ENCODE measurements around the gene NGFR. TPM values are rescaled to one million over a fixed set of nuclear protein-coding genes. Genes with fewer than 3 reads are reported as not detected.

The NGFR gene
- total and polyA plus RNA-seq, 9 of the 15 experiments (the other 6 are each of a cell fraction or from before 2014, with no cell fraction given): 0.07 to 0.23 (median 0.13) TPM; not detected in 4

DNA sequence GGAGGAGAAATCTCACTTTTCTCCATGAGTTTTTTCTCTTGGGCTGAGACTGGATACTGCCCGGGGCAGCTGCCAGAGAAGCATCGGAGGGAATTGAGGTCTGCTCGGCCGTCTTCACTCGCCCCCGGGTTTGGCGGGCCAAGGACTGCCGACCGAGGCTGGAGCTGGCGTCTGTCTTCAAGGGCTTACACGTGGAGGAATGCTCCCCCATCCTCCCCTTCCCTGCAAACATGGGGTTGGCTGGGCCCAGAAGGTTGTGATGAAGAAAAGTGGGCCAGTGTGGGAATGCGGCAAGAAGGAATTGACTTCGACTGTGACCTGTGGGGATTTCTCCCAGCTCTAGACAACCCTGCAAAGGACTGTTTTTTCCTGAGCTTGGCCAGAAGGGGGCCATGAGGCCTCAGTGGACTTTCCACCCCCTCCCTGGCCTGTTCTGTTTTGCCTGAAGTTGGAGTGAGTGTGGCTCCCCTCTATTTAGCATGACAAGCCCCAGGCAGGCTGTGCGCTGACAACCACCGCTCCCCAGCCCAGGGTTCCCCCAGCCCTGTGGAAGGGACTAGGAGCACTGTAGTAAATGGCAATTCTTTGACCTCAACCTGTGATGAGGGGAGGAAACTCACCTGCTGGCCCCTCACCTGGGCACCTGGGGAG is 19.1 kb downstream of the NGFR start:
- FAIRE-seq: peak; percentile 59
- Histone ChIP-seq H3K27me3 (ENCODE audit: control insufficient read depth in 2 of 2, insufficient read depth in 2 of 2, low read length in 2 of 2) (peaks cover 2 to 26% of the 10 kb centered on the region in 2 experiments; a peak in 3 of 5 replicates), H3K36me3 (ENCODE audit: control insufficient read depth, insufficient read depth, low read length) (no peaks in the 10 kb centered on the region), H3K9me3 (replicated peaks; ENCODE audit: control insufficient read depth, insufficient read depth, low read depth, low read length) (no peaks in the 10 kb centered on the region), H2AFZ (ENCODE audit: low read depth, low read length) (peak overlapping the region; percentile 94; the same call in 1 of the 2 replicates), H3K9me1 (ENCODE audit: control insufficient read depth, insufficient read depth, low read length) (no peaks in the 10 kb centered on the region), H3K27ac (ENCODE audit: extremely low read depth, low read depth, low read length) (no peak overlapping the region), H3K4me2 (ENCODE audit: insufficient read depth, low read length) (no peak overlapping the region), H3K4me1 (replicated peaks in 1 of 2; ENCODE audit: control insufficient read depth in 2 of 2, insufficient read depth in 2 of 2, low read length in 2 of 2) (peaks cover 14 to 27% of the 10 kb centered on the region in 2 experiments), H3K4me3 (no peak overlapping the region), H3K9ac (ENCODE audit: insufficient read depth in 1 of 2, low read depth in 2 of 2, low read length in 2 of 2) (no peak overlapping the region; a peak in 1 of 4 replicates), H3K79me2 (ENCODE audit: control insufficient read depth, insufficient read depth, low read length) (no peaks in the 10 kb centered on the region), H4K20me1 (replicated peaks; ENCODE audit: control insufficient read depth, insufficient read depth, low read length) (no peaks in the 10 kb centered on the region)
- CTCF ChIA-PET (ENCODE audit: low intra/inter-chr PET ratio): no interaction called here
- no TSS peak for BruUV-seq (replicated peaks)
- TF ChIP-seq, protein P1, sequence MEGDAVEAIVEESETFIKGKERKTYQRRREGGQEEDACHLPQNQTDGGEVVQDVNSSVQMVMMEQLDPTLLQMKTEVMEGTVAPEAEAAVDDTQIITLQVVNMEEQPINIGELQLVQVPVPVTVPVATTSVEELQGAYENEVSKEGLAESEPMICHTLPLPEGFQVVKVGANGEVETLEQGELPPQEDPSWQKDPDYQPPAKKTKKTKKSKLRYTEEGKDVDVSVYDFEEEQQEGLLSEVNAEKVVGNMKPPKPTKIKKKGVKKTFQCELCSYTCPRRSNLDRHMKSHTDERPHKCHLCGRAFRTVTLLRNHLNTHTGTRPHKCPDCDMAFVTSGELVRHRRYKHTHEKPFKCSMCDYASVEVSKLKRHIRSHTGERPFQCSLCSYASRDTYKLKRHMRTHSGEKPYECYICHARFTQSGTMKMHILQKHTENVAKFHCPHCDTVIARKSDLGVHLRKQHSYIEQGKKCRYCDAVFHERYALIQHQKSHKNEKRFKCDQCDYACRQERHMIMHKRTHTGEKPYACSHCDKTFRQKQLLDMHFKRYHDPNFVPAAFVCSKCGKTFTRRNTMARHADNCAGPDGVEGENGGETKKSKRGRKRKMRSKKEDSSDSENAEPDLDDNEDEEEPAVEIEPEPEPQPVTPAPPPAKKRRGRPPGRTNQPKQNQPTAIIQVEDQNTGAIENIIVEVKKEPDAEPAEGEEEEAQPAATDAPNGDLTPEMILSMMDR (IDR thresholded peaks at IDR 0.05 in 2 of 3, conservative IDR thresholded peaks at IDR 0.05 in 1 of 3; ENCODE audit: insufficient read depth in 2 of 3, low read depth in 1 of 3, low read length in 3 of 3): peak; percentile 36 to 42 (median 37)
- TF ChIP-seq, protein P2, sequence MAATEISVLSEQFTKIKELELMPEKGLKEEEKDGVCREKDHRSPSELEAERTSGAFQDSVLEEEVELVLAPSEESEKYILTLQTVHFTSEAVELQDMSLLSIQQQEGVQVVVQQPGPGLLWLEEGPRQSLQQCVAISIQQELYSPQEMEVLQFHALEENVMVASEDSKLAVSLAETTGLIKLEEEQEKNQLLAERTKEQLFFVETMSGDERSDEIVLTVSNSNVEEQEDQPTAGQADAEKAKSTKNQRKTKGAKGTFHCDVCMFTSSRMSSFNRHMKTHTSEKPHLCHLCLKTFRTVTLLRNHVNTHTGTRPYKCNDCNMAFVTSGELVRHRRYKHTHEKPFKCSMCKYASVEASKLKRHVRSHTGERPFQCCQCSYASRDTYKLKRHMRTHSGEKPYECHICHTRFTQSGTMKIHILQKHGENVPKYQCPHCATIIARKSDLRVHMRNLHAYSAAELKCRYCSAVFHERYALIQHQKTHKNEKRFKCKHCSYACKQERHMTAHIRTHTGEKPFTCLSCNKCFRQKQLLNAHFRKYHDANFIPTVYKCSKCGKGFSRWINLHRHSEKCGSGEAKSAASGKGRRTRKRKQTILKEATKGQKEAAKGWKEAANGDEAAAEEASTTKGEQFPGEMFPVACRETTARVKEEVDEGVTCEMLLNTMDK (IDR thresholded peaks at IDR 0.05; ENCODE audit: borderline replicate concordance, insufficient read depth, low read depth, low read length, poor library complexity, severe bottlenecking): peak; percentile 72
- TF ChIP-seq SIRT6 (IDR thresholded peaks at IDR 0.05; ENCODE audit: low read depth, low read length): no peak
- TF ChIP-seq ZNF197 (CRISPR knock-in tag; IDR thresholded peaks at IDR 0.05; ENCODE audit: low read depth): no peak
- TF ChIP-seq, protein P3, sequence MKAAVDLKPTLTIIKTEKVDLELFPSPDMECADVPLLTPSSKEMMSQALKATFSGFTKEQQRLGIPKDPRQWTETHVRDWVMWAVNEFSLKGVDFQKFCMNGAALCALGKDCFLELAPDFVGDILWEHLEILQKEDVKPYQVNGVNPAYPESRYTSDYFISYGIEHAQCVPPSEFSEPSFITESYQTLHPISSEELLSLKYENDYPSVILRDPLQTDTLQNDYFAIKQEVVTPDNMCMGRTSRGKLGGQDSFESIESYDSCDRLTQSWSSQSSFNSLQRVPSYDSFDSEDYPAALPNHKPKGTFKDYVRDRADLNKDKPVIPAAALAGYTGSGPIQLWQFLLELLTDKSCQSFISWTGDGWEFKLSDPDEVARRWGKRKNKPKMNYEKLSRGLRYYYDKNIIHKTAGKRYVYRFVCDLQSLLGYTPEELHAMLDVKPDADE (conservative IDR thresholded peaks at IDR 0.05; ENCODE audit: control insufficient read depth, low read depth, low read length): no peak
- peak; percentile 48 to 61 (median 58) for DNase-seq (ENCODE audit: extremely low read depth in 1 of 4, low spot score in 3 of 4)
- ATAC-seq: peak; percentile 75
- POLR2A ChIA-PET: interaction anchor here (0.8 to 1.5 kb wide), 2 partner anchors 9 to 194 kb away, joined by 3 read pairs; partner anchors contain the start of gene SLC35B1
- in situ Hi-C loops (cut with MboI): no loop called here
- 67% methylated on average over 11 of the region's 15 CpGs for WGBS (ENCODE audit: insufficient coverage, low coverage, missing lambda C conversion rate)
- intact Hi-C loops (cut with micrococcal nuclease): no loop called here
